Measurements from ENCODE around the gene TNPO3.

TNPO3 gene

GRCh38 chr7:129074994-129075393 lies 20.1 kb upstream of the TNPO3 start:
- no peaks in the 10 kb centered on the region for H3K27me3 ChIP-seq (ENCODE audit: low read length)
- no peaks in the 10 kb centered on the region for H3K9me2 ChIP-seq (replicated peaks; ENCODE audit: insufficient read depth, low read length)
- H3K79me2 ChIP-seq (ENCODE audit: insufficient read depth, low read length), result no peaks in the 10 kb centered on the region
- H3K27ac ChIP-seq (ENCODE audit: low read depth, low read length), result no peak overlapping the region
- no peak for TF ChIP-seq CTCF (IDR thresholded peaks at IDR 0.05; ENCODE audit: insufficient read depth, low read length, poor library complexity, severe bottlenecking)
- no peak for TF ChIP-seq EZH2phosphoT487 (conservative IDR thresholded peaks at IDR 0.05; ENCODE audit: low read length)
- no peaks in the 10 kb centered on the region for H3F3A ChIP-seq (ENCODE audit: insufficient read depth)
- no peak overlapping the region for H3K4me3 ChIP-seq (ENCODE audit: insufficient read depth, low read length, poor library complexity, severe bottlenecking)
- no peak overlapping the region for H3K4me2 ChIP-seq (ENCODE audit: low read depth, low read length, poor library complexity, severe bottlenecking)
- no peaks in the 10 kb centered on the region for H3K36me3 ChIP-seq (ENCODE audit: low read length)
- no peaks in the 10 kb centered on the region for H3K9me3 ChIP-seq (ENCODE audit: insufficient read depth, low read length)
- no peak overlapping the region for H3K9ac ChIP-seq (ENCODE audit: low read length)
- H4K20me1 ChIP-seq (ENCODE audit: low read depth, low read length), result no peaks in the 10 kb centered on the region
- H2AFZ ChIP-seq (ENCODE audit: low read depth, low read length, severe bottlenecking), result no peak overlapping the region

GRCh38 chr7:129074361-129074871 lies 19.5 kb upstream of the TNPO3 start:
- Histone ChIP-seq H3K9ac (ENCODE audit: low read length) (no peak overlapping the region), H3K4me3 (ENCODE audit: insufficient read depth, low read length, poor library complexity, severe bottlenecking) (no peak overlapping the region), H3K27me3 (ENCODE audit: low read length) (no peaks in the 10 kb centered on the region), H3K9me3 (ENCODE audit: insufficient read depth, low read length) (no peaks in the 10 kb centered on the region), H3K36me3 (ENCODE audit: low read length) (no peaks in the 10 kb centered on the region), H3K9me2 (replicated peaks; ENCODE audit: insufficient read depth, low read length) (no peaks in the 10 kb centered on the region), H3K79me2 (ENCODE audit: insufficient read depth, low read length) (no peaks in the 10 kb centered on the region), H3F3A (ENCODE audit: insufficient read depth) (no peaks in the 10 kb centered on the region), H4K20me1 (ENCODE audit: low read depth, low read length) (no peaks in the 10 kb centered on the region), H2AFZ (ENCODE audit: low read depth, low read length, severe bottlenecking) (no peak overlapping the region), H3K4me2 (ENCODE audit: low read depth, low read length, poor library complexity, severe bottlenecking) (no peak overlapping the region), H3K27ac (ENCODE audit: low read depth, low read length) (no peak overlapping the region)
- TF ChIP-seq CTCF (IDR thresholded peaks at IDR 0.05; ENCODE audit: insufficient read depth, low read length, poor library complexity, severe bottlenecking), result no peak
- TF ChIP-seq EZH2phosphoT487 (conservative IDR thresholded peaks at IDR 0.05; ENCODE audit: low read length), result no peak

- Histone ChIP-seq H3K9me3 (ENCODE audit: insufficient read depth, low read length) (no peaks in the 10 kb centered on the region), H3K4me3 (ENCODE audit: insufficient read depth, low read length, poor library complexity, severe bottlenecking) (no peak overlapping the region), H3K4me2 (ENCODE audit: low read depth, low read length, poor library complexity, severe bottlenecking) (no peak overlapping the region), H3K9ac (ENCODE audit: low read length) (no peak overlapping the region), H4K20me1 (ENCODE audit: low read depth, low read length) (no peaks in the 10 kb centered on the region), H3K27ac (ENCODE audit: low read depth, low read length) (no peak overlapping the region), H3K79me2 (ENCODE audit: insufficient read depth, low read length) (no peaks in the 10 kb centered on the region), H3K27me3 (ENCODE audit: low read length) (no peaks in the 10 kb centered on the region), H3K36me3 (ENCODE audit: low read length) (no peaks in the 10 kb centered on the region), H2AFZ (ENCODE audit: low read depth, low read length, severe bottlenecking) (no peak overlapping the region), H3K9me2 (replicated peaks; ENCODE audit: insufficient read depth, low read length) (no peaks in the 10 kb centered on the region), H3F3A (ENCODE audit: insufficient read depth) (no peaks in the 10 kb centered on the region)
- TF ChIP-seq EZH2phosphoT487 (conservative IDR thresholded peaks at IDR 0.05; ENCODE audit: low read length), result no peak
- TF ChIP-seq CTCF (IDR thresholded peaks at IDR 0.05; ENCODE audit: insufficient read depth, low read length, poor library complexity, severe bottlenecking), result no peak
Observed at GRCh38 chr7:129073738-129074137, 18.8 kb upstream of the TNPO3 start.
